GM18511 (cell line): ENCODE data around the gene PIGU.
"Not testable (repeated sequence)": the region's sequence is repeated elsewhere in the genome, so short reads cannot be mapped to it uniquely, and the experiment has no call there.

ENCODE experiments used
- ATAC-seq: cut with Tn5 transposase; IDR thresholded peaks from one replicate; pipeline ENCODE4 v1.9.1; 2021; ENCODE audit warnings: mild to moderate bottlenecking, moderate library complexity; ENCODE audit not compliant: unreplicated experiment

The PIGU gene

GRCh38 chr20:34624629-34625028, 52.3 kb downstream of the PIGU start:
- no peak for ATAC-seq

GRCh38 chr20:34622821-34623451, 54.0 kb downstream of the PIGU start:
- no peak for ATAC-seq

GRCh38 chr20:34621383-34622367, 55.2 kb downstream of the PIGU start:
- no peak for ATAC-seq

GRCh38 chr20:34621036-34621343, 55.9 kb downstream of the PIGU start:
- ATAC-seq, result no peak

- ATAC-seq, result no peak
Measured at GRCh38 chr20:34618676-34619075, 58.2 kb downstream of the PIGU start.

- not testable (repeated sequence) for ATAC-seq
Measured at GRCh38 chr20:34616913-34617312, 60.0 kb downstream of the PIGU start.

GRCh38 chr20:34615477-34615876, 61.4 kb downstream of the PIGU start:
- no peak for ATAC-seq

GRCh38 chr20:34611976-34612375, 64.9 kb downstream of the PIGU start:
- ATAC-seq, result not testable (repeated sequence)

GRCh38 chr20:34607066-34607465, 69.8 kb downstream of the PIGU start:
- no peak for ATAC-seq

- no peak for ATAC-seq
Measured at GRCh38 chr20:34604980-34605788, 71.7 kb downstream of the PIGU start.

- no peak for ATAC-seq
Measured at GRCh38 chr20:34600892-34601653, 75.8 kb downstream of the PIGU start.

- ATAC-seq, result no peak
Measured at GRCh38 chr20:34595377-34596184, 81.3 kb downstream of the PIGU start.

GRCh38 chr20:34586488-34587163, 90.3 kb downstream of the PIGU start:
- ATAC-seq, result no peak

- no peak for ATAC-seq
Measured at GRCh38 chr20:34585019-34585418, 91.9 kb downstream of the PIGU start.

- no peak for ATAC-seq
Measured at GRCh38 chr20:34583544-34583943, 93.3 kb downstream of the PIGU start.

GRCh38 chr20:34582911-34583310, 94.0 kb downstream of the PIGU start:
- ATAC-seq, result no peak

- no peak for ATAC-seq
Measured at GRCh38 chr20:34582221-34582620, 94.7 kb downstream of the PIGU start.

- ATAC-seq, result no peak
Measured at GRCh38 chr20:34581341-34582184, 95.3 kb downstream of the PIGU start.
